ENCODE measurements around the gene ANGEL2. TPM values are rescaled to one million over a fixed set of nuclear protein-coding genes. Genes with fewer than 3 reads are reported as not detected.
A peak's percentile ranks its signal among the peaks of the same experiment; 100 is the strongest.

The ANGEL2 gene
- total RNA-seq, 1 experiment from 2014 or later = 34.8 TPM

GRCh38 chr1:213014642-213015041, 1.0 kb downstream of the ANGEL2 start:
- Histone ChIP-seq H3K4me3 (ENCODE audit: low read depth in 2 of 2, low read length in 2 of 2) (peak overlapping the region; percentile 61 to 82), H3K36me3 (ENCODE audit: control insufficient read depth, insufficient read depth, low read length) (peaks cover 5% of the 10 kb centered on the region), H3K27ac (ENCODE audit: low read length) (peak overlapping the region; percentile 73), H3K4me1 (ENCODE audit: control insufficient read depth, insufficient read depth, low read length) (peaks cover 9% of the 10 kb centered on the region), H3K9me3 (ENCODE audit: control insufficient read depth, insufficient read depth, low read depth, low read length) (no peaks in the 10 kb centered on the region), H3K27me3 (ENCODE audit: control insufficient read depth, insufficient read depth, low read length) (no peaks in the 10 kb centered on the region)
- TF ChIP-seq, protein P1, sequence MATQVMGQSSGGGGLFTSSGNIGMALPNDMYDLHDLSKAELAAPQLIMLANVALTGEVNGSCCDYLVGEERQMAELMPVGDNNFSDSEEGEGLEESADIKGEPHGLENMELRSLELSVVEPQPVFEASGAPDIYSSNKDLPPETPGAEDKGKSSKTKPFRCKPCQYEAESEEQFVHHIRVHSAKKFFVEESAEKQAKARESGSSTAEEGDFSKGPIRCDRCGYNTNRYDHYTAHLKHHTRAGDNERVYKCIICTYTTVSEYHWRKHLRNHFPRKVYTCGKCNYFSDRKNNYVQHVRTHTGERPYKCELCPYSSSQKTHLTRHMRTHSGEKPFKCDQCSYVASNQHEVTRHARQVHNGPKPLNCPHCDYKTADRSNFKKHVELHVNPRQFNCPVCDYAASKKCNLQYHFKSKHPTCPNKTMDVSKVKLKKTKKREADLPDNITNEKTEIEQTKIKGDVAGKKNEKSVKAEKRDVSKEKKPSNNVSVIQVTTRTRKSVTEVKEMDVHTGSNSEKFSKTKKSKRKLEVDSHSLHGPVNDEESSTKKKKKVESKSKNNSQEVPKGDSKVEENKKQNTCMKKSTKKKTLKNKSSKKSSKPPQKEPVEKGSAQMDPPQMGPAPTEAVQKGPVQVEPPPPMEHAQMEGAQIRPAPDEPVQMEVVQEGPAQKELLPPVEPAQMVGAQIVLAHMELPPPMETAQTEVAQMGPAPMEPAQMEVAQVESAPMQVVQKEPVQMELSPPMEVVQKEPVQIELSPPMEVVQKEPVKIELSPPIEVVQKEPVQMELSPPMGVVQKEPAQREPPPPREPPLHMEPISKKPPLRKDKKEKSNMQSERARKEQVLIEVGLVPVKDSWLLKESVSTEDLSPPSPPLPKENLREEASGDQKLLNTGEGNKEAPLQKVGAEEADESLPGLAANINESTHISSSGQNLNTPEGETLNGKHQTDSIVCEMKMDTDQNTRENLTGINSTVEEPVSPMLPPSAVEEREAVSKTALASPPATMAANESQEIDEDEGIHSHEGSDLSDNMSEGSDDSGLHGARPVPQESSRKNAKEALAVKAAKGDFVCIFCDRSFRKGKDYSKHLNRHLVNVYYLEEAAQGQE (IDR thresholded peaks at IDR 0.05; ENCODE audit: insufficient read depth in 1 of 2, low read depth in 2 of 2, low read length in 1 of 2) = no peak
- TF ChIP-seq, protein P2, sequence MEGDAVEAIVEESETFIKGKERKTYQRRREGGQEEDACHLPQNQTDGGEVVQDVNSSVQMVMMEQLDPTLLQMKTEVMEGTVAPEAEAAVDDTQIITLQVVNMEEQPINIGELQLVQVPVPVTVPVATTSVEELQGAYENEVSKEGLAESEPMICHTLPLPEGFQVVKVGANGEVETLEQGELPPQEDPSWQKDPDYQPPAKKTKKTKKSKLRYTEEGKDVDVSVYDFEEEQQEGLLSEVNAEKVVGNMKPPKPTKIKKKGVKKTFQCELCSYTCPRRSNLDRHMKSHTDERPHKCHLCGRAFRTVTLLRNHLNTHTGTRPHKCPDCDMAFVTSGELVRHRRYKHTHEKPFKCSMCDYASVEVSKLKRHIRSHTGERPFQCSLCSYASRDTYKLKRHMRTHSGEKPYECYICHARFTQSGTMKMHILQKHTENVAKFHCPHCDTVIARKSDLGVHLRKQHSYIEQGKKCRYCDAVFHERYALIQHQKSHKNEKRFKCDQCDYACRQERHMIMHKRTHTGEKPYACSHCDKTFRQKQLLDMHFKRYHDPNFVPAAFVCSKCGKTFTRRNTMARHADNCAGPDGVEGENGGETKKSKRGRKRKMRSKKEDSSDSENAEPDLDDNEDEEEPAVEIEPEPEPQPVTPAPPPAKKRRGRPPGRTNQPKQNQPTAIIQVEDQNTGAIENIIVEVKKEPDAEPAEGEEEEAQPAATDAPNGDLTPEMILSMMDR (IDR thresholded peaks at IDR 0.05) = no peak
- no peak for TF ChIP-seq POLR2AphosphoS5 (IDR thresholded peaks at IDR 0.05; ENCODE audit: low read depth, low read length)
- no peak for TF ChIP-seq SIN3A (IDR thresholded peaks at IDR 0.05; ENCODE audit: borderline replicate concordance, insufficient read depth, low read depth, low read length)
- TF ChIP-seq TCF7L2 (IDR thresholded peaks at IDR 0.05; ENCODE audit: low read depth, low read length) = no peak
- in situ Hi-C loops (cut with HindIII; ENCODE audit: low pct_unique_long_range_greater_than_20kb, low sequenced_read_pairs) (no loop called here), intact Hi-C loops (cut with micrococcal nuclease; ENCODE audit: unreplicated experiment) (no loop called here)
- BruUV-seq (replicated peaks) = no TSS peak
- DNase-seq (ENCODE audit: low read depth, low spot score) (no peak), ATAC-seq (no peak)
- CTCF ChIA-PET = no interaction called here
- POLR2A ChIA-PET = no interaction called here

DNA sequence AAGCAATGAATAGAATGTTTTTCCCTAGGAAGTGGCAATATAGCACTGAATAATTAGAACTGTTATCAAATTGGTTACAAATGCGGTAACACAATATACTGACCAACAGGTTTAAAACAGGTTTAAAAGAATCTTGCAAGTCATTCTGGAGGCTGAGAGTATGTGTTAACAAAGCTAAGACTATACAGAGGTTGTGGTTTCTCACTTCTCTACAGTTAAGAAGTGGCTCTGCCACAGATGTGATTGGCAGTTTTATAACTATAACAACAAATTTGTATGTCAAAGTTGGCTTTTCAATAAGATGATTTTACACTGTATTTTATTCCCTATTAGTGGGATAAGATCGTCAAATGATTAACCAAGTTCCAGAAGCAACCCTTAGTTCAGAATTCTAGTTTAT, 7.1 kb downstream of the ANGEL2 start:
- Histone ChIP-seq H3K27ac (ENCODE audit: low read length) (no peak overlapping the region), H3K4me3 (ENCODE audit: low read depth in 2 of 2, low read length in 2 of 2) (no peak overlapping the region)
- CTCF ChIA-PET = no interaction called here

More for the DNA sequence above, 7.1 kb downstream of the ANGEL2 start:
- no peak for TF ChIP-seq SIN3A (IDR thresholded peaks at IDR 0.05; ENCODE audit: borderline replicate concordance, insufficient read depth, low read depth, low read length)
- TF ChIP-seq, protein P1 (IDR thresholded peaks at IDR 0.05; ENCODE audit: insufficient read depth in 1 of 2, low read depth in 2 of 2, low read length in 1 of 2) = no peak
- TF ChIP-seq TCF7L2 (IDR thresholded peaks at IDR 0.05; ENCODE audit: low read depth, low read length) = no peak
- no peak for TF ChIP-seq POLR2AphosphoS5 (IDR thresholded peaks at IDR 0.05; ENCODE audit: low read depth, low read length)
- TF ChIP-seq, protein P2 (IDR thresholded peaks at IDR 0.05) = no peak
- ATAC-seq = no peak
- peaks cover 7% of the 10 kb centered on the region; the same call in 1 of the 2 replicates for H3K36me3 ChIP-seq (ENCODE audit: control insufficient read depth, insufficient read depth, low read length)
- H3K27me3 ChIP-seq (ENCODE audit: control insufficient read depth, insufficient read depth, low read length) = no peaks in the 10 kb centered on the region
- no peak for DNase-seq (ENCODE audit: low read depth, low spot score)
- POLR2A ChIA-PET = no interaction called here
- in situ Hi-C loops (cut with HindIII; ENCODE audit: low pct_unique_long_range_greater_than_20kb, low sequenced_read_pairs) = no loop called here
- intact Hi-C loops (cut with micrococcal nuclease; ENCODE audit: unreplicated experiment) = no loop called here
- H3K4me1 ChIP-seq (ENCODE audit: control insufficient read depth, insufficient read depth, low read length) = no peaks in the 10 kb centered on the region
- H3K9me3 ChIP-seq (ENCODE audit: control insufficient read depth, insufficient read depth, low read depth, low read length) = no peaks in the 10 kb centered on the region
- no TSS peak for BruUV-seq (replicated peaks)

Measured in Panc1 (cell line).